T-helper 2 cell treated with Interferon-gamma antibody and Interleukin-4, amounts not matched to agents 5 μg/mL and 100 μg/mL, for 36 hours (primary cell): ENCODE results near the gene PCDHGC5.
A peak's percentile ranks its signal among the peaks of the same experiment; 100 is the strongest.

Source experiments
- DNase-seq: peaks from one replicate; pipeline ENCODE4 v3.0.0; 2021; ENCODE audit warnings: low spot score
- H3K27ac Mint-ChIP-seq: one replicate; pipeline ENCODE4 v1.8.0; 2021; ENCODE audit warnings: mild to moderate bottlenecking, mixed read lengths
- H3K27me3 Mint-ChIP-seq: one replicate; pipeline ENCODE4 v1.8.0; 2021; ENCODE audit warnings: low read depth, mixed read lengths
- H3K36me3 Mint-ChIP-seq: one replicate; pipeline ENCODE4 v1.8.0; 2021; ENCODE audit warnings: low read depth, mixed read lengths
- H3K4me1 Mint-ChIP-seq: one replicate; pipeline ENCODE4 v1.8.0; 2021; ENCODE audit warnings: low read depth, mixed read lengths
- H3K4me3 Mint-ChIP-seq: one replicate; pipeline ENCODE4 v1.8.0; 2022; ENCODE audit warnings: mild to moderate bottlenecking, moderate library complexity, mixed read lengths
- H3K9me3 Mint-ChIP-seq: one replicate; pipeline ENCODE4 v1.8.0; 2021; ENCODE audit warnings: mixed read lengths

Gene PCDHGC5

GRCh38 chr5:141495453-141495811 is 6.6 kb downstream of the PCDHGC5 start:
- no peak overlapping the region for H3K27ac Mint-ChIP-seq
- H3K27me3 Mint-ChIP-seq, result peaks cover 44% of the 10 kb centered on the region
- peaks cover 3% of the 10 kb centered on the region for H3K4me1 Mint-ChIP-seq
- no peaks in the 10 kb centered on the region for H3K9me3 Mint-ChIP-seq
- no peak overlapping the region for H3K4me3 Mint-ChIP-seq
- DNase-seq, result no peak
- no peaks in the 10 kb centered on the region for H3K36me3 Mint-ChIP-seq

- no peak for DNase-seq
- H3K27ac Mint-ChIP-seq, result no peak overlapping the region
- no peak overlapping the region for H3K4me3 Mint-ChIP-seq
- no peaks in the 10 kb centered on the region for H3K9me3 Mint-ChIP-seq
- H3K4me1 Mint-ChIP-seq, result peaks cover 3% of the 10 kb centered on the region
- no peaks in the 10 kb centered on the region for H3K36me3 Mint-ChIP-seq
- peaks cover 38% of the 10 kb centered on the region for H3K27me3 Mint-ChIP-seq
Measured at GRCh38 chr5:141496038-141496437, 7.2 kb downstream of the PCDHGC5 start.

- Mint-ChIP-seq H3K4me1 (no peaks in the 10 kb centered on the region), H3K27me3 (peaks cover 2% of the 10 kb centered on the region), H3K9me3 (no peaks in the 10 kb centered on the region), H3K27ac (no peak overlapping the region), H3K36me3 (no peaks in the 10 kb centered on the region), H3K4me3 (no peak overlapping the region)
- no peak for DNase-seq
Measured at GRCh38 chr5:141501761-141502160, 12.9 kb downstream of the PCDHGC5 start.

- H3K27me3 Mint-ChIP-seq, result no peaks in the 10 kb centered on the region
- H3K36me3 Mint-ChIP-seq, result no peaks in the 10 kb centered on the region
- no peaks in the 10 kb centered on the region for H3K4me1 Mint-ChIP-seq
- no peak for DNase-seq
- no peak overlapping the region for H3K27ac Mint-ChIP-seq
- H3K4me3 Mint-ChIP-seq, result no peak overlapping the region
- H3K9me3 Mint-ChIP-seq, result no peaks in the 10 kb centered on the region
Measured at GRCh38 chr5:141503681-141504080, 14.8 kb downstream of the PCDHGC5 start.

GRCh38 chr5:141504216-141504615 is 15.3 kb downstream of the PCDHGC5 start:
- Mint-ChIP-seq H3K27ac (no peak overlapping the region), H3K27me3 (no peaks in the 10 kb centered on the region), H3K9me3 (no peaks in the 10 kb centered on the region), H3K4me1 (peaks cover 2% of the 10 kb centered on the region), H3K36me3 (no peaks in the 10 kb centered on the region), H3K4me3 (no peak overlapping the region)
- no peak for DNase-seq

GRCh38 chr5:141506381-141507155 is 17.7 kb downstream of the PCDHGC5 start:
- H3K36me3 Mint-ChIP-seq, result no peaks in the 10 kb centered on the region

GRCh38 chr5:141507387-141508091 is 18.7 kb downstream of the PCDHGC5 start:
- no peak overlapping the region for H3K4me3 Mint-ChIP-seq
- no peak overlapping the region for H3K27ac Mint-ChIP-seq
- H3K4me1 Mint-ChIP-seq, result peaks cover 6% of the 10 kb centered on the region
- H3K27me3 Mint-ChIP-seq, result no peaks in the 10 kb centered on the region
- DNase-seq, result no peak
- H3K9me3 Mint-ChIP-seq, result no peaks in the 10 kb centered on the region
- no peaks in the 10 kb centered on the region for H3K36me3 Mint-ChIP-seq

More at GRCh38 chr5:141506381-141507155, 17.7 kb downstream of the PCDHGC5 start:
- Mint-ChIP-seq H3K27ac (no peak overlapping the region), H3K27me3 (no peaks in the 10 kb centered on the region), H3K9me3 (no peaks in the 10 kb centered on the region), H3K4me3 (no peak overlapping the region), H3K4me1 (peaks cover 3% of the 10 kb centered on the region)
- no peak for DNase-seq

GRCh38 chr5:141508440-141508797 is 19.5 kb downstream of the PCDHGC5 start:
- no peaks in the 10 kb centered on the region for H3K9me3 Mint-ChIP-seq
- H3K4me3 Mint-ChIP-seq, result no peak overlapping the region
- H3K27ac Mint-ChIP-seq, result no peak overlapping the region
- no peaks in the 10 kb centered on the region for H3K27me3 Mint-ChIP-seq
- peaks cover 4% of the 10 kb centered on the region for H3K36me3 Mint-ChIP-seq
- H3K4me1 Mint-ChIP-seq, result peaks cover 12% of the 10 kb centered on the region
- no peak for DNase-seq

GRCh38 chr5:141508798-141509611 is 20.1 kb downstream of the PCDHGC5 start:
- peaks cover 18% of the 10 kb centered on the region for H3K4me1 Mint-ChIP-seq
- no peak overlapping the region for H3K27ac Mint-ChIP-seq
- no peak for DNase-seq
- H3K9me3 Mint-ChIP-seq, result no peaks in the 10 kb centered on the region
- H3K4me3 Mint-ChIP-seq, result no peak overlapping the region
- peaks cover 7% of the 10 kb centered on the region for H3K36me3 Mint-ChIP-seq
- no peaks in the 10 kb centered on the region for H3K27me3 Mint-ChIP-seq

GRCh38 chr5:141510160-141510559 is 21.3 kb downstream of the PCDHGC5 start:
- Mint-ChIP-seq H3K27ac (no peak overlapping the region), H3K27me3 (no peaks in the 10 kb centered on the region), H3K9me3 (no peaks in the 10 kb centered on the region), H3K36me3 (peaks cover 10% of the 10 kb centered on the region), H3K4me1 (peaks cover 24% of the 10 kb centered on the region), H3K4me3 (no peak overlapping the region)
- DNase-seq, result no peak

- peaks cover 26% of the 10 kb centered on the region for H3K4me1 Mint-ChIP-seq
- DNase-seq, result no peak
- no peaks in the 10 kb centered on the region for H3K9me3 Mint-ChIP-seq
- no peak overlapping the region for H3K27ac Mint-ChIP-seq
- peaks cover 15% of the 10 kb centered on the region for H3K36me3 Mint-ChIP-seq
- H3K27me3 Mint-ChIP-seq, result no peaks in the 10 kb centered on the region
- H3K4me3 Mint-ChIP-seq, result no peak overlapping the region
Measured at GRCh38 chr5:141510850-141511601, 22.1 kb downstream of the PCDHGC5 start.

GRCh38 chr5:141511771-141512325 is 23.0 kb downstream of the PCDHGC5 start:
- Mint-ChIP-seq H3K27ac (no peak overlapping the region), H3K4me3 (no peak overlapping the region), H3K36me3 (peaks cover 24% of the 10 kb centered on the region), H3K27me3 (no peaks in the 10 kb centered on the region), H3K9me3 (no peaks in the 10 kb centered on the region), H3K4me1 (peaks cover 26% of the 10 kb centered on the region)
- DNase-seq, result no peak

GRCh38 chr5:141512390-141512910 is 23.6 kb downstream of the PCDHGC5 start:
- Mint-ChIP-seq H3K27ac (peak overlapping the region; percentile 47), H3K27me3 (no peaks in the 10 kb centered on the region), H3K36me3 (peaks cover 29% of the 10 kb centered on the region), H3K4me3 (peak overlapping the region; percentile 80), H3K4me1 (peaks cover 26% of the 10 kb centered on the region), H3K9me3 (no peaks in the 10 kb centered on the region)
- peak; percentile 77 for DNase-seq
